Fibroblast of lung (primary cell): Measurements from ENCODE around the gene CCL2.

Experiments used
- CTCF ChIP-seq, 2 donors: IDR thresholded peaks in 1 of 2; conservative IDR thresholded peaks in 1 of 2; 1 replicate in 1 of 2; 2 replicates in 1 of 2; pipeline ENCODE4 v1.5.1; 2011 to 2012; ENCODE audit warnings: low read length in 2 of 2, control low read depth in 1 of 2, inconsistent platforms in 1 of 2, low read depth in 1 of 2, mild to moderate bottlenecking in 1 of 2
- EZH2 ChIP-seq: IDR thresholded peaks from 2 replicates; pipeline ENCODE4 v1.5.1; 2012; ENCODE audit warnings: low read length, control low read depth, mild to moderate bottlenecking; ENCODE audit errors: missing control alignments

- no peak for TF ChIP-seq CTCF (conservative IDR thresholded peaks at IDR 0.05 in 1 of 2, IDR thresholded peaks at IDR 0.05 in 1 of 2; ENCODE audit: low read depth in 1 of 2, low read length in 2 of 2)
- TF ChIP-seq EZH2 = no peak
Measured at GRCh38 chr17:34246881-34247280, 8.2 kb upstream of the CCL2 start.
